Measurements from ENCODE around the gene TPST1.

Gene TPST1

DNA sequence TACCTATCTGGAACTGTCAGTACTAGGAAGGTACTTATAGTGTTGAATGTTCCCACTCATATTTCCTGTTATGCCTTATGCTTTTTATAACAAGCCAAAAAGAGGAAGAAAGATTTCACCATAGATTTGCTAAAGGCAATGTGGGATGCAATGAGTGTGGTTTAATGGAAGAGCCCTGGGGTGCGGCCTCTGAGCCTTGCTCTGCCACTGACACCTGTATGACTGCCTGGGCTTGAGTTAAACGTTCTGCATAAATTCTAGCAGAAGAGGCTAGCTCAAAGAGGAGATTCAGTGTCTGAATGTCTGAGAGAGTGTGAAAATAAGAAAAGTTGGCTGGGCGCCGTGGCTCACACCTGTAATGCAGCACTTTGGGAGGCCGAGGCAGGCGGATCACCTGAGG lies 143.8 kb downstream of the TPST1 start:
- H3K27ac ChIP-seq, result peak overlapping the region; percentile 94
- TF ChIP-seq, protein P1, sequence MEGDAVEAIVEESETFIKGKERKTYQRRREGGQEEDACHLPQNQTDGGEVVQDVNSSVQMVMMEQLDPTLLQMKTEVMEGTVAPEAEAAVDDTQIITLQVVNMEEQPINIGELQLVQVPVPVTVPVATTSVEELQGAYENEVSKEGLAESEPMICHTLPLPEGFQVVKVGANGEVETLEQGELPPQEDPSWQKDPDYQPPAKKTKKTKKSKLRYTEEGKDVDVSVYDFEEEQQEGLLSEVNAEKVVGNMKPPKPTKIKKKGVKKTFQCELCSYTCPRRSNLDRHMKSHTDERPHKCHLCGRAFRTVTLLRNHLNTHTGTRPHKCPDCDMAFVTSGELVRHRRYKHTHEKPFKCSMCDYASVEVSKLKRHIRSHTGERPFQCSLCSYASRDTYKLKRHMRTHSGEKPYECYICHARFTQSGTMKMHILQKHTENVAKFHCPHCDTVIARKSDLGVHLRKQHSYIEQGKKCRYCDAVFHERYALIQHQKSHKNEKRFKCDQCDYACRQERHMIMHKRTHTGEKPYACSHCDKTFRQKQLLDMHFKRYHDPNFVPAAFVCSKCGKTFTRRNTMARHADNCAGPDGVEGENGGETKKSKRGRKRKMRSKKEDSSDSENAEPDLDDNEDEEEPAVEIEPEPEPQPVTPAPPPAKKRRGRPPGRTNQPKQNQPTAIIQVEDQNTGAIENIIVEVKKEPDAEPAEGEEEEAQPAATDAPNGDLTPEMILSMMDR (conservative IDR thresholded peaks at IDR 0.05), result no peak

DNA sequence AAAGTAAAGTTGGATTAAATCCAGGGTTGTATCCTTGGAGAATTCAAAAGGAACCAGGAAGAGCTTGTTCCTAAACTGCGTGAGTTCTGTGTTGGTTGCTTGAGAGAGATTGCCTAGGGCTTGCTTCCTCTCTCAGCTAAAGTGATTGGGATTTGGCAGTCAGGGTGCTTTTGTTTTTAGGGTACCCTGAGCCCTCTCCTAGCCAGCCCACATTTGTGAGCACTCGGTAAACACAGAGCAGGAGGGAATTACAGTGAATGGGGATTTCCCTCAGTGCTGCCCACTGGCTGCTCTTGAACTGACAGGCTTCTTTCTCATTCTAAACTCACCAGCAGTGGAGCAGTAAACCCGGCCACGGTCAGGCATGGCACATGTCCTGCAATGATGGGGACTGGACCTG lies 146.9 kb downstream of the TPST1 start:
- peak overlapping the region; percentile 57 for H3K27ac ChIP-seq

DNA sequence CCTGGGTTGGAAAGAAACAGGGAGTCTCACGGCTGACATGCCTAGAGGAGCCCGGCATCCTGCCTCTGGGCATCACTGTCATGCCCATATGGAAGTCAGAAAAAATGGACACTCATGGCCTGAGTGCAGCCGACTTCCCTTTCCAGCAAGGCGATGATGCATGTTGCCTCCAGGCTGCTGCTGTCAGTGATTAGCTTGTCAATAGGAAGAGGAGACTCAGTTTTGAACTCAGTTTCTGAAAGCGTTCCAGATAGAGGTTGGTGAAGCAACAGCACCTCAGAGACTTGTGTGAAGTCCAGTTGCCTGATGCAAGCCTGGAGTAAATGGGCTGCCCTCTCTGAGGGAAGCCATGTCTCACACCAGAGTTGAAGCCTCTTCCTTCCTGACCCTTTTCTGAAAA lies 148.4 kb downstream of the TPST1 start:
- TF ChIP-seq, protein P1 (conservative IDR thresholded peaks at IDR 0.05), result no peak
- no peak overlapping the region for H3K27ac ChIP-seq

More for the DNA sequence above, 146.9 kb downstream of the TPST1 start:
- TF ChIP-seq, protein P1 (conservative IDR thresholded peaks at IDR 0.05), result no peak; the same call in 1 of the 2 replicates

DNA sequence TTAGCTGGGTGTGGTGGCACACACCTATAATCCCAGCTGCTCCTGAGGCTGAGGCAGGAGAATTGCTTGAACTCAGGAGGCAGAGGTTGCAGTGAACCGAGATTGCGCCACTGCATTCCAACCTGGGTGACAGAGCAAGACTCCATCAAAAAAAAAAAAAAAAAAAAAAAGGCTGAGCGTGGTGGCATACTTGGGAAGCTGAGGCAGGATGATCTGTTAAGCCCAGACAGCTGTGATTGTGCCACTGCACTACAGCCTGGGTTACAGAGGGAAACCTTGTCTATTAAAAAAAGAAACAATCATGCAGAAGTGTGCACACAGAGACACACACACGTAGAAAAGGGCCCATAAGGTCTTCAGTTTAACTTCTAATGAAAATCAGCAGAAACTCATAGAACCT lies 150.6 kb downstream of the TPST1 start:
- H3K27ac ChIP-seq, result no peak overlapping the region
- TF ChIP-seq, protein P1 (conservative IDR thresholded peaks at IDR 0.05), result no peak

DNA sequence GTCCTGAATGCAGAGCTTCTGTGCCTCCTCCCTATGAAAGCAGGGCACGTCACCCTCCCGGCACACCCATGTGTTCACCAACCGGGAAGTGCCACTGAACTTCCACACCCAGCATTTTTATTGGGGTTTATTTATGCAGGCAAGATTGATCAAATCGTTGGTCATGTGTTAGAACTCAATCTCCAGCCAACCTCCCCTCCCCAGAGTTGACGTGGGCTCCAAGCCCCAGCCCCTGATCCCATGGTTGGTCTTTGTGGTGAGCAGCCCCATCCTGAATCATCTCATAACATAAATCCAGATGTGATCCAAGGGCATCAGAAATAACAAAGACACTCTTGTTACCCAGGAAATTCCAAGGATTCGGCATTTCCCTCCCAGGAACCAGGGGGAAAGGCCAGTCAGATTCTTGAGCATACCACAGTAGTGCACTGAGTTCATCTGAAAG lies 151.2 kb downstream of the TPST1 start:
- TF ChIP-seq, protein P1 (conservative IDR thresholded peaks at IDR 0.05), result no peak
- H3K27ac ChIP-seq, result no peak overlapping the region

DNA sequence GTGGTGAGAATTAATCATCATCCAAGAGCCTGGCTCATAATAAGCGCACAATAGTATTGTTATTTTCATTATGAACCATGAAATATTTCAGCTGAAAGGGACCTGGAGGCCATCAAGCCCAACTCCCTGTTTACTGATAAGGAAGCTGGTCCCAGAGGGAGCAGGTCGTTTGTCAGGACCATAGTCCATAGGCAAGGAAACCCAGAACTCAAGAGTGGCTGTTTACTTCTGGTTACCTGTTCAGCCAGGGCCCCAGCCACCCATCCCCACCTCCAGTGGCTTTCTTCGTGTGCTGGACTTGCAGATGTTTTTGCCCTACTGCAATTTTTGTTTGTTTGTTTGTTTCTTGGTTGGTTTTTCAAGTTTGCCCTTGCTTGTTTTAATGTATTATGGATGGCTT lies 152.0 kb downstream of the TPST1 start:
- TF ChIP-seq, protein P1 (conservative IDR thresholded peaks at IDR 0.05), result no peak
- H3K27ac ChIP-seq, result no peak overlapping the region

DNA sequence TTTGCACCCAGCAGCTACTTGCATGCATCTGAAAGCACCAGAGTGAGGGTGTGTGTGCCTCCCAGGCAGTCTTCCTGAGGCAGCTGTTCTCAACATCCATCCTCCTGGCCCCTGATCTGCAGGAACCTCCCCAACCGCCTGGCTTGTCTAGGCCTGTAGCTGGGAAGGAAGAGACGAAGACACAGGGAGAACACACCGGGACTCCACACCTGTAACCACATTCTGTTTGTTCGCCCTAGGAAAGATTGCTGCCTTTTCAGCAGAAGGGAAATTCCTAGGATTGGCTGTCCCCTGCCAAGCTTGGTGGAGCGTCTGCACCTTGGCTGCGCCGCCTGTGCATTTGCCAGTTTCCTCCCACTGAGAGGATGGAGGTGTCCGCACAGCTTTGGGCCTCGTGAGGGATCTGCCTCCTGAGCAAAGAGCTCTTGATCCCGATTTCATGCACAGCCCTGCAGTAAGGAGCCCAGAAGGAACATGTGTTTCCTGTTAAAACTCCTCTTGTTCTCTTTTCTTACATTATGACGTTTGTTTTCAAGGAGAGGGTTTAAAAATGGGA lies 154.6 kb downstream of the TPST1 start:
- TF ChIP-seq, protein P1 (conservative IDR thresholded peaks at IDR 0.05), result no peak
- H3K27ac ChIP-seq, result no peak overlapping the region

Data from VCaP (cell line).